ENCODE data around the gene GPLD1.
A peak's percentile ranks its signal among the peaks of the same experiment; 100 is the strongest.

GPLD1 gene

GRCh38 chr6:24497254-24497970 lies 8.0 kb upstream of the GPLD1 start:
- no peak for DNase-seq

- DNase-seq, result peak; percentile 84 to 87
Measured at GRCh38 chr6:24494821-24495795, 5.7 kb upstream of the GPLD1 start, which contains the start of gene ALDH5A1. Gene ALDH5A1 (plus strand): TSS chr6:24494969. CDS start chr6:24494997, 28 bp downstream.

GRCh38 chr6:24493945-24494820 lies 4.8 kb upstream of the GPLD1 start:
- no peak for DNase-seq

- DNase-seq, result peak in 1 of 2 experiments; percentile 9
Measured at GRCh38 chr6:24492475-24492874, 3.1 kb upstream of the GPLD1 start.

- DNase-seq, result no peak
Measured at GRCh38 chr6:24490948-24491347, 1.6 kb upstream of the GPLD1 start.

GRCh38 chr6:24489881-24490280 lies 503 bp upstream of the GPLD1 start:
- DNase-seq, result no peak

GRCh38 chr6:24486065-24486464 lies 3.3 kb downstream of the GPLD1 start:
- no peak for DNase-seq

GRCh38 chr6:24484657-24485323 lies 4.6 kb downstream of the GPLD1 start:
- DNase-seq, result no peak

GRCh38 chr6:24481449-24481848 lies 7.9 kb downstream of the GPLD1 start:
- no peak for DNase-seq

- no peak for DNase-seq
Measured at GRCh38 chr6:24480705-24481104, 8.7 kb downstream of the GPLD1 start.

GRCh38 chr6:24478903-24479302 lies 10.5 kb downstream of the GPLD1 start:
- DNase-seq, result no peak

- DNase-seq, result no peak
Measured at GRCh38 chr6:24477070-24477469, 12.3 kb downstream of the GPLD1 start.

GRCh38 chr6:24476631-24477030 lies 12.7 kb downstream of the GPLD1 start:
- no peak for DNase-seq

GRCh38 chr6:24472181-24472580 lies 17.2 kb downstream of the GPLD1 start:
- no peak for DNase-seq

GRCh38 chr6:24469811-24470210 lies 19.6 kb downstream of the GPLD1 start:
- no peak for DNase-seq

GRCh38 chr6:24464253-24465038 lies 24.9 kb downstream of the GPLD1 start:
- DNase-seq, result no peak

GRCh38 chr6:24460966-24461365 lies 28.4 kb downstream of the GPLD1 start:
- DNase-seq, result no peak

GRCh38 chr6:24458941-24459340 lies 30.4 kb downstream of the GPLD1 start:
- DNase-seq, result no peak

GRCh38 chr6:24458134-24458533 lies 31.2 kb downstream of the GPLD1 start:
- DNase-seq, result no peak

GRCh38 chr6:24455061-24455460 lies 34.3 kb downstream of the GPLD1 start:
- DNase-seq, result no peak

GRCh38 chr6:24454452-24454851 lies 34.9 kb downstream of the GPLD1 start:
- DNase-seq, result no peak
